Stimulated activated CD4-positive, alpha-beta T cell treated with anti-CD3 and anti-CD28 coated beads, Interleukin-4, amount 100 ng/mL, for 1 hour (primary cell): ENCODE results near the gene RNASEL.

Experiments used
- DNase-seq: peaks from one replicate; pipeline ENCODE4 v3.0.0-alpha.2; 2020

Gene RNASEL

GRCh38 chr1:182600036-182600713 is 11.1 kb upstream of the RNASEL start:
- DNase-seq = no peak

GRCh38 chr1:182599339-182599738 is 10.3 kb upstream of the RNASEL start:
- DNase-seq = peak; percentile 25

GRCh38 chr1:182598296-182598695 is 9.2 kb upstream of the RNASEL start:
- DNase-seq = no peak

- no peak for DNase-seq
Measured at GRCh38 chr1:182596934-182597333, 7.9 kb upstream of the RNASEL start.

GRCh38 chr1:182595641-182596240 is 6.7 kb upstream of the RNASEL start:
- peak; percentile 66 for DNase-seq

GRCh38 chr1:182589931-182590330 is 875 bp upstream of the RNASEL start:
- no peak for DNase-seq

GRCh38 chr1:182589520-182589919 is 464 bp upstream of the RNASEL start:
- no peak for DNase-seq

- DNase-seq = no peak
Measured at GRCh38 chr1:182587666-182588499, 1.2 kb downstream of the RNASEL start.

GRCh38 chr1:182587093-182587492 is 2.0 kb downstream of the RNASEL start:
- DNase-seq = no peak

GRCh38 chr1:182586380-182586779 is 2.7 kb downstream of the RNASEL start:
- DNase-seq = no peak

- DNase-seq = no peak
Measured at GRCh38 chr1:182584746-182585145, 4.3 kb downstream of the RNASEL start.

- no peak for DNase-seq
Measured at GRCh38 chr1:182580736-182581135, 8.3 kb downstream of the RNASEL start.

- DNase-seq = no peak
Measured at GRCh38 chr1:182575540-182576149, 13.4 kb downstream of the RNASEL start.

- DNase-seq = no peak
Measured at GRCh38 chr1:182574156-182574555, 14.9 kb downstream of the RNASEL start.

GRCh38 chr1:182570611-182570970 is 18.5 kb downstream of the RNASEL start:
- DNase-seq = no peak

- DNase-seq = no peak
Measured at GRCh38 chr1:182569939-182570610, 19.0 kb downstream of the RNASEL start.

- DNase-seq = no peak
Measured at GRCh38 chr1:182568647-182569284, 20.3 kb downstream of the RNASEL start.

GRCh38 chr1:182567629-182568028 is 21.4 kb downstream of the RNASEL start:
- DNase-seq = no peak

GRCh38 chr1:182565537-182565936 is 23.5 kb downstream of the RNASEL start:
- no peak for DNase-seq

GRCh38 chr1:182564406-182565004 is 24.6 kb downstream of the RNASEL start:
- no peak for DNase-seq

- no peak for DNase-seq
Measured at GRCh38 chr1:182563095-182563494, 26.0 kb downstream of the RNASEL start.

GRCh38 chr1:182561456-182561855 is 27.6 kb downstream of the RNASEL start:
- DNase-seq = no peak
